BLaER1 (cell line): Measurements from ENCODE around the gene CCDC124.
A peak's percentile ranks its signal among the peaks of the same experiment; 100 is the strongest.

ENCODE experiments used
- H3K27ac ChIP-seq: shearing (Covaris generic); formaldehyde crosslinking; 2 replicates; pipeline ENCODE4 v1.8.1; 2022
- H3K27me3 ChIP-seq: shearing (Covaris generic); formaldehyde crosslinking; 2 replicates; pipeline ENCODE4 v1.8.1; 2022
- H3K36me3 ChIP-seq: shearing (Covaris generic); formaldehyde crosslinking; 2 replicates; pipeline ENCODE4 v1.8.1; 2022
- H3K4me1 ChIP-seq: shearing (Covaris generic); formaldehyde crosslinking; 2 replicates; pipeline ENCODE4 v1.8.1; 2022
- H3K4me2 ChIP-seq: shearing (Covaris generic); formaldehyde crosslinking; 2 replicates; pipeline ENCODE4 v1.8.1; 2022
- H3K4me3 ChIP-seq: shearing (Covaris generic); formaldehyde crosslinking; 2 replicates; pipeline ENCODE4 v1.8.1; 2022
- H3K9ac ChIP-seq: shearing (Covaris generic); formaldehyde crosslinking; 2 replicates; pipeline ENCODE4 v1.8.1; 2022
- H3K9me3 ChIP-seq: shearing (Covaris generic); formaldehyde crosslinking; 2 replicates; pipeline ENCODE4 v1.8.1; 2022
- H4K20me1 ChIP-seq: shearing (Covaris generic); formaldehyde crosslinking; 2 replicates; pipeline ENCODE4 v1.8.1; 2022
- Cebpa-rat ChIP-seq: shearing (Covaris generic); IDR thresholded peaks from 2 replicates; pipeline ENCODE4 v1.8.1; 2022

CCDC124 gene

DNA sequence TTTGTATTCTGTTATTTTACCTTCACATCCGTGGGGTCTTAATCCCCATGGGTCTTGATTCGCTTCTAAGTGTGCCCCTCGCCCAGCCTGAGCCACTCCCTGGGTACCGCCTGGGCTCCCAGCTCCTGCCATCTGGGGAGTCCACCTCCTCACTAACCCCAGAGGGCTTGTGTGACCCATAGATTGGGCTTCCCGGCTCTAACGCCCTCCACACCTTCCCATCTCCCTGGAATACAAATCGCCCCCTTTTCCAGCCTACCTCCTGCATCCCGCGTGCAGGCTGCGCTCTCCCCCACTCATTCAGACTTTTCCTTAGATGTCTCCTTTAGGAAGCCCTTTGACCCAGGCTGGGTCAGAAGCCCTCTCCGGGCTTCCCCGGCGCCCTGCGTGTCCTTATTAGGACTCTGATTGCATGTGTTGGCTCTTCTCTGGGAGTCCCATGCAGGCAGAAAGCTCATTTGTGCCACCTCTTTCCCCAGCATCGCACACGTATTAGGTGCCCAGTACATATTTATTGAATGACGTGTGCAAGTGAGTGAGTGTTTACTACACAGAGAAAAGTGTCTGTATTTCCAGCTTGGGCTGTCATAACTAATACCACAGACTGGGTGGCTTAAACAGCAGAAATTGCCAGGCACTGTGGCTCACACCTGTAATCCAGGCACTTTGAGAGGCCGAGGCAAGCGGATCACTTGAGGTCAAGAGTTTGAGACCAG lies 757 bp downstream of the CCDC124 start:
- Histone ChIP-seq H3K4me1 (peaks cover 22% of the 10 kb centered on the region), H3K9ac (peak overlapping the region; percentile 91), H3K27ac (peak overlapping the region; percentile 98), H3K4me3 (peak overlapping the region; percentile 85), H4K20me1 (peaks cover 6% of the 10 kb centered on the region; the same call in 1 of the 2 replicates), H3K9me3 (no peaks in the 10 kb centered on the region), H3K4me2 (peak overlapping the region; percentile 96), H3K27me3 (no peaks in the 10 kb centered on the region), H3K36me3 (peaks cover 29% of the 10 kb centered on the region)
- TF ChIP-seq Cebpa-rat = no peak

DNA sequence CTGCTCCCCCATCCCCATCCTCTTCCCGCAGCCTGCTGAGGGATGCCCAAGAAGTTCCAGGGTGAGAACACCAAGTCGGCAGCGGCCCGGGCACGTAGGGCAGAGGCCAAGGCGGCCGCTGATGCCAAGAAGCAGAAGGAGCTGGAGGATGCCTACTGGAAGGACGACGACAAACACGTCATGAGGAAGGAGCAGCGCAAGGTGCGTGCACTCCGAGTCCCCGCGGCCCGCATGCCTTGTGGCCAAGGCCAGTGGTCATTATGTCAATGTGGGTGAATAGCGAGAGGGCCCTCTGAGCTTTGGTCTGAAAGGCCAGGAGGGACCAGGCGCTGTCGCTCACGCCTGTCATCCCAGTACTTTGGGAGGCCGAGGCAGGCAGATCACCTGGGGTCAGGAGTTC lies 3.6 kb downstream of the CCDC124 start:
- H3K27ac ChIP-seq = no peak overlapping the region
- H4K20me1 ChIP-seq = peaks cover 6% of the 10 kb centered on the region; the same call in 1 of the 2 replicates
- H3K27me3 ChIP-seq = no peaks in the 10 kb centered on the region
- no peak overlapping the region for H3K9ac ChIP-seq
- H3K36me3 ChIP-seq = peaks cover 54% of the 10 kb centered on the region
- no peak overlapping the region for H3K4me2 ChIP-seq
- peaks cover 22% of the 10 kb centered on the region for H3K4me1 ChIP-seq
- no peak for TF ChIP-seq Cebpa-rat
- H3K9me3 ChIP-seq = no peaks in the 10 kb centered on the region
- no peak overlapping the region for H3K4me3 ChIP-seq

DNA sequence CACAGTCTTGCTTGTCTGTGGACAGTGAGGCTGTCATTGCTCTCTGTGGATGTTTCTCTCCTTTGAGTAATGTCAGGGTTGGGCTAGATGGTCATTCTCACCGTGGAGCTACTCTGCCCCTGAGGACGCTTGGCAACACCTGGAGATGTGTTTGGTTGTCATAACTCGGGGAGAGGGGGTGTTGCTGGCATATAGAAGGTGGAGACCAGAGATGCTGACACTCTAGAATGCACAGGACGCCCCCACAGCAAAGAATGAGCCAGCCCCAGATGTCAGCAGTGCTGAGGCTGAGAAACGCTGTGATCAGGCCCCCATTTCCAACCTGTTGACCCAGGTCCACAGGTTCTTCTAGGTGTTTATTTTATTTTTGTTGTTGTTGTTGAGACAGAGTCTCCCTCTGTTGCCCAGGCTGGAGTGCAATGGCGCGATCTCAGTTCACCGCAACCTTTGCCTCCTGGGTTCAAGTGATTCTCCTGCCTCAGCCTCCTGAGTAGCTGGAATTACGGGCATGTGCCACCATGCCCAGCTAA lies 4.6 kb downstream of the CCDC124 start:
- no peak overlapping the region for H3K4me2 ChIP-seq
- no peaks in the 10 kb centered on the region for H3K9me3 ChIP-seq
- no peak overlapping the region for H3K4me3 ChIP-seq
- H3K4me1 ChIP-seq = peaks cover 14% of the 10 kb centered on the region
- no peak for TF ChIP-seq Cebpa-rat
- peak overlapping the region; percentile 19; the same call in 1 of the 2 replicates for H3K9ac ChIP-seq
- H4K20me1 ChIP-seq = peaks cover 6% of the 10 kb centered on the region; the same call in 1 of the 2 replicates
- peaks cover 65% of the 10 kb centered on the region for H3K36me3 ChIP-seq
- no peak overlapping the region for H3K27ac ChIP-seq
- H3K27me3 ChIP-seq = no peaks in the 10 kb centered on the region

DNA sequence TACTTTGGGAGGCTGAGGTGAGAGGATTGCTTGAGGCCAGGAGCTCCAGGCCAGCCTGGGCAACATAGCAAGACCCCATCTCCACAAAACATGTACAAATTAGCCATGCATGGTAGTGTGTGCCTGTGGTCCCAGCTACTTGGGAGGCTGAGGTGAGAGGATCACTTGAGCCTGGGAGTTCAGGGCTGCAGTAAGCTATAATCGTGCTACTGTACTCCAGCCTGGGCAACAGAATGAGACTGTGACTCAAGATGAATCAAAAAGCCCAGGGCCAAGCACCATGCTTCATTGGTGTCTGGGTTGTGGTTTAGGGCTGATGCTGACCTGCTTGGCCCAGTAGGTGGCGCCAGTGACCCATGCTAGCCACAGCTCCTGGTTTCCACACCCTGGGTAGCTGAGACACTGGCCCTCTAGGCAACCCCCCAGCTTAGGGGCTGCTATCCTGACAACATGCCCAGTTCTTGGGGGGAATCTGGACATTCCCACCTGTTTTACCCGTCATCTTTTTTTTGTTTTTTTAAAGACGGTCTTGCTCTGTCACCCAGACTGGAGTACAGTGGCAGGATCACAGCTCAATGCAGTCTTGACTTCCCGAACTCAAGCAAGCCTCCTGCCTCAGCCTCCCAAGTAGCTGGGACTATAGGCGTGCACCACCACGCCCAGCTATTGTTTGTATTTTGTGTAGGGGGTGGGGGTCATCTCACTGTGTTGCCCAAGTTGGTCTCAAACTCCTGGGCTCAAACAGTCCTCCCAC lies 5.5 kb downstream of the CCDC124 start:
- TF ChIP-seq Cebpa-rat = no peak
- H3K9ac ChIP-seq = no peak overlapping the region

DNA sequence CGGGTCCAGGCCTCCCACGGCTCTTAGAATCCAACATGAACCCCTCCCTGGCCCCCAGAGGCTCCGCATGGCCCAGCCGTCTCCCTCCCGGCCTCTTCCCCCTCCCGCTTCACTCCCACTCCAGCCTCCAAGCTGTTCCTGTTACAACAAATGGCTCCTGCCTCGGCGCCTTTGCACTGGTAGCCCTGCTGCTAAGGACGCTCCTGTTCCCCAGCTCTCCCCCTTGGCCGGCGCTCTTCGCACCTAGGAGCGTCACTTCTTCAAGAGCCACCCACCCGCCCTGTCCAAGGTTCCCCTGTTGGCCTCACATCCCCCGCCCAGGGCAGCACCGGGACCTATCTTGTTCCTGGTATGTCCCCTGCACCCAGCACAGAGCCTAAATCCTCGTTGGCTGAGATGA lies 9.4 kb downstream of the CCDC124 start:
- no peak overlapping the region for H3K9ac ChIP-seq
- peaks cover 21% of the 10 kb centered on the region for H3K4me1 ChIP-seq
- no peaks in the 10 kb centered on the region for H3K9me3 ChIP-seq
- H3K36me3 ChIP-seq = peaks cover 70% of the 10 kb centered on the region
- H3K4me2 ChIP-seq = no peak overlapping the region
- no peak for TF ChIP-seq Cebpa-rat
- no peak overlapping the region for H3K4me3 ChIP-seq
- no peaks in the 10 kb centered on the region for H3K27me3 ChIP-seq
- H4K20me1 ChIP-seq = peaks cover 6% of the 10 kb centered on the region; the same call in 1 of the 2 replicates
- H3K27ac ChIP-seq = no peak overlapping the region

More for the DNA sequence above, 5.5 kb downstream of the CCDC124 start:
- H3K4me3 ChIP-seq = no peak overlapping the region
- H3K4me2 ChIP-seq = no peak overlapping the region
- H4K20me1 ChIP-seq = peaks cover 6% of the 10 kb centered on the region; the same call in 1 of the 2 replicates
- no peaks in the 10 kb centered on the region for H3K27me3 ChIP-seq
- H3K27ac ChIP-seq = no peak overlapping the region
- H3K36me3 ChIP-seq = peaks cover 69% of the 10 kb centered on the region
- no peaks in the 10 kb centered on the region for H3K9me3 ChIP-seq
- peaks cover 13% of the 10 kb centered on the region for H3K4me1 ChIP-seq

DNA sequence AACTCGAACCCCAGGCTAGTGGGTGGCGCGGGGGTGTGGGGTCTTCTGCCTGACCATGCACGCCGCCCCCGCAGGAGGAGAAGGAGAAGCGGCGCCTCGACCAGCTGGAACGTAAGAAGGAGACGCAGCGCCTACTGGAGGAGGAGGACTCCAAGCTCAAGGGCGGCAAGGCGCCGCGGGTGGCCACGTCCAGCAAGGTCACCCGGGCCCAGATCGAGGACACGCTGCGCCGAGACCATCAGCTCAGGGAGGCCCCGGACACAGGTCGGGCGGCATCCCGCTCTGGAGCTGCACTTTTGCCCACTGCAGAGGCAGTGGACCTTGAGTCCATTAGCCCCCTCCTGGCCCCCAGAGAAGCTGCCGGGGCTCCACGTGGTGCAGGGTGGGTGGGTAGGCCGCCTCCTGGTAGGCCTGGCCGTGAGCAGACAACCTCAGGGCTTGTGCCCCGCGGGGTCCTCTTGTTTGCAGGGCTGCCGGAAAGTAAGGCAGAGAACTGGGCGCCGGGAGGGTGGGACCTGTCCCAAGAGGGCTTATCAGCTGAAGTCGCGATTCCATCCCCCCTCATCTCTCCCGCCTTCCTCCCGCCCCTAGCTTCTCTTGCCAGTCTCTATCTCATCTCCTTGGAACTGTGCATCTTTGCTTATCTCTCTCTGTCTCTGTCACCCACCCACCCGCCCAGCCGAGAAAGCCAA lies 9.9 kb downstream of the CCDC124 start:
- Histone ChIP-seq H3K9ac (no peak overlapping the region), H3K4me1 (peaks cover 25% of the 10 kb centered on the region), H3K4me3 (no peak overlapping the region), H3K4me2 (no peak overlapping the region), H3K9me3 (no peaks in the 10 kb centered on the region), H4K20me1 (peaks cover 4% of the 10 kb centered on the region; the same call in 1 of the 2 replicates), H3K27me3 (no peaks in the 10 kb centered on the region), H3K36me3 (peaks cover 64% of the 10 kb centered on the region), H3K27ac (no peak overlapping the region)
- TF ChIP-seq Cebpa-rat = no peak

DNA sequence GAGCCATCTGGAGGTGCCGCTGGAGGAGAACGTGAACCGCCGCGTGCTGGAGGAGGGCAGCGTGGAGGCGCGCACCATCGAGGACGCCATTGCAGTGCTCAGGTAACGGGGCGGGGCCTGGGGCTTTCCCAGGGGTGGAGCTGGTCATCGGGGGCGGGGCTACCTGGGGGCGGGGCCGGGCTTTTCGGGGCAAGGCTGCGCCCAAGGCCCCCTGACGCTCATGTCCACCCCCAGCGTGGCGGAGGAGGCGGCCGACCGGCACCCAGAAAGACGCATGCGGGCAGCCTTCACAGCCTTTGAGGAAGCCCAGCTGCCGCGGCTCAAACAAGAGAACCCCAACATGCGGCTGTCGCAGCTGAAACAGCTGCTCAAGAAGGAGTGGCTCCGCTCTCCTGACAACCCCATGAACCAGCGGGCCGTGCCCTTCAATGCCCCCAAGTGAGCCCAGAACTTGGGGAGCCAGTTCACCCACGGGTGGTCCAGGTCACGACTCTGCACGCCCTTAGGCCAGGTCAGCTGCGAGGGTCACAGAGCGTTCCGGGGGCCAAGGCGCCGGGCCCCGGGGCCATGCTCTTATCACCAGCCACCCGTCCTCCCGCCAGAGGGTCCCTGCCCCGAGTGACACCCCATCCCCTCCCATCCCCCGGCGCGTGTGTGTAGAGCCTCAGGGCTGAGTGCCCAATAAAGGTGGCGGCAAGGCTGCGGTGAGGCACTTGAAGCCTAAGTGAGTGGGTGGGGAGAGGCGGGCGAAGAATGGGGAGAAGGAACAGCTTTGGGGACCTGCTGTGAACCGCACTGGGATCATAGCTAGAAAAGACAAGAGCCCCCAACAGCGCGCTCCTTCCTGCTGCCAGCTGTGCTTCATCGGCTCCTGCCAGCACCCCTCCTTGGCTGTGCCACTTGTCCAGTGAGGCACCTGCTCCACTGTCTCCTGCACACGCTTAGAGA lies 10.7 kb downstream of the CCDC124 start:
- H3K9ac ChIP-seq = no peak overlapping the region
- H3K9me3 ChIP-seq = no peaks in the 10 kb centered on the region
- H4K20me1 ChIP-seq = no peaks in the 10 kb centered on the region
- no peak overlapping the region for H3K4me3 ChIP-seq
- peaks cover 25% of the 10 kb centered on the region for H3K4me1 ChIP-seq
- peaks cover under 1% of the 10 kb centered on the region; the same call in 1 of the 2 replicates for H3K27me3 ChIP-seq
- H3K27ac ChIP-seq = no peak overlapping the region
- peaks cover 61% of the 10 kb centered on the region for H3K36me3 ChIP-seq
- TF ChIP-seq Cebpa-rat = no peak
- H3K4me2 ChIP-seq = no peak overlapping the region

DNA sequence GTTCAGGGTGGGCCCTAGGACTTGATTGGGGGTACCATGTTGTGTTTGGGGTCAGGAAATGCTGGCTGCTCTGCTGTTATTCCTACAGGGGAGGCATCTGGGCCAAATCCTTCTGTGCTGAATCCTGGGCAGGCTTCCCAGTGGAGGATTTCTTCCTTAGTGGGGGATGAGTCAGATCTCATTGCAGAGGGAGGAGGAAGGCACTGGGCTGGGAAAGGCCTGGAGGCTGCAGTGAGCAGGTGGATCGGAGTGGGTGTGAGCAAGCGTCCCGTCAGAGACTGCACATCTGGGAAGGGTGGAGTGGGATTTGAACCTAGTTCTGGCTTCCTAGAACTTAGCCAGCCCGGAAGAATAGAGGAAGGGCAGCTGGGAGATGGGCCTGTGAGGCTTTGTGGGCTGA lies 11.5 kb downstream of the CCDC124 start:
- peaks cover 32% of the 10 kb centered on the region for H3K4me1 ChIP-seq
- H3K4me3 ChIP-seq = no peak overlapping the region
- no peak overlapping the region for H3K4me2 ChIP-seq
- peak overlapping the region; percentile 12; the same call in 1 of the 2 replicates for H3K9ac ChIP-seq
- H3K36me3 ChIP-seq = peaks cover 56% of the 10 kb centered on the region
- H4K20me1 ChIP-seq = peaks cover 3% of the 10 kb centered on the region; the same call in 1 of the 2 replicates
- peaks cover 8% of the 10 kb centered on the region for H3K27me3 ChIP-seq
- no peak overlapping the region for H3K27ac ChIP-seq
- no peak for TF ChIP-seq Cebpa-rat
- H3K9me3 ChIP-seq = no peaks in the 10 kb centered on the region
